Central memory CD8-positive, alpha-beta T cell (primary cell): ENCODE data around the gene POLR3E.
"Not testable (repeated sequence)": the region's sequence is repeated elsewhere in the genome, so short reads cannot be mapped to it uniquely, and the experiment has no call there.

ENCODE experiments used
- ATAC-seq: fragments of 150-1000 bp; cut with Tn5 transposase; replicated peaks from 2 replicates; pipeline ENCODE4 v1.10.0; 2022; ENCODE audit warnings: mild to moderate bottlenecking, moderate FRiP score, moderate number of reproducible peaks; ENCODE audit not compliant: poor library complexity, severe bottlenecking; ENCODE audit errors: extremely low read depth
- DNase-seq, 2 donors: peaks; one replicate each; pipeline ENCODE4 v3.0.0; 2021; ENCODE audit warnings: low spot score in 2 of 2
- H3K27ac Mint-ChIP-seq: one replicate; pipeline ENCODE4 v1.8.0; 2022; ENCODE audit warnings: low read depth, mild to moderate bottlenecking, moderate library complexity, mixed read lengths
- H3K27me3 Mint-ChIP-seq: one replicate; pipeline ENCODE4 v1.8.0; 2022; ENCODE audit warnings: mixed read lengths
- H3K36me3 Mint-ChIP-seq: one replicate; pipeline ENCODE4 v1.8.0; 2022; ENCODE audit warnings: mild to moderate bottlenecking, moderate library complexity, mixed read lengths; ENCODE audit not compliant: insufficient read depth
- H3K4me1 Mint-ChIP-seq: one replicate; pipeline ENCODE4 v1.8.0; 2022; ENCODE audit warnings: mixed read lengths
- H3K4me3 Mint-ChIP-seq: one replicate; pipeline ENCODE4 v1.8.0; 2022; ENCODE audit warnings: mild to moderate bottlenecking, moderate library complexity, mixed read lengths
- H3K9me3 Mint-ChIP-seq: one replicate; pipeline ENCODE4 v1.8.0; 2022; ENCODE audit warnings: mixed read lengths

The POLR3E gene

DNA sequence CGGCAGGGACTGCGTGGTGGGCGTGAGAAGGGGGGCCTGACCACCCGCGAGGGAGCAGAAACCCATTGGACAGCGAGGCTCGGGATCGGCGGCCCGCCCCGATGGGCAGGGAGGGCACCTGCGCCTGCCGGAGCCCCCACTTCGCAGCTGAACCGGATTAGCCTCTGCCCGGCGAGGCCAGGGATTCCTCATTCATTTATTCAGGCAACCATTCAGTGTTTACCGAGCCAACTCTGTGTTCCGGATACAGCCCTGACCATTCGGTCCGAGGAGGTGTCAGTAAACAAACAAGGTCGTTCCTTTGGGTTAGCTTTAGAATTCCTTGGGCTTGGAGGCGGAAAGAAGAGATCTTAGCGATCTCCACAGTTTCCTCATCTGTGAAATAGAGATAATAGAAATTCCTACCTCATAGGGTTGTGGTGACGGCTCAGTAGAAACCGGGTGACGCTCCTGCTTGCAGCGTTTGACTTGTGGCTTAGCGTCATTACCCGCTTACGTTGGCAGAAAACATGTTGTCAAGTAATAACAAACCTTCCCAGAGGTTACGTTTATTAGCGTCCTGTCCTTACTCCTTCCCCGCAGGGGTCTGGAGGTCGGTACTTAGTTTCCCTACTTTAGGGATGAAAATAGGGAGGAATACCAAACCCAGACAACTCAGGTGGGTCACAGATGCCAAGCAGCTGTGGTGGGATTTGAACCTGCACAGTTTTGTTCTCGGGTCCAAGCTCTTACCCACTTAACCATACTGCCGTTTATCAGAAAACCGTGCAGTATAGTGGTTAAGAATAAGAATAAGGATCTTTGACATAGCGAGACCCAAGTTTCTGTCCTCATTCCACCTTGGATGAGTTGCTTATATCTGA, 893 bp downstream of the POLR3E start:
- DNase-seq (peak; percentile 68 to 80), ATAC-seq (peak; percentile 64)
- no peaks in the 10 kb centered on the region for H3K9me3 Mint-ChIP-seq
- H3K4me3 Mint-ChIP-seq: peak overlapping the region; percentile 87
- no peaks in the 10 kb centered on the region for H3K27me3 Mint-ChIP-seq
- peaks cover 53% of the 10 kb centered on the region for H3K36me3 Mint-ChIP-seq
- peak overlapping the region; percentile 99 for H3K27ac Mint-ChIP-seq
- peaks cover 58% of the 10 kb centered on the region for H3K4me1 Mint-ChIP-seq

- H3K36me3 Mint-ChIP-seq: peaks cover 60% of the 10 kb centered on the region
- peak overlapping the region; percentile 99 for H3K27ac Mint-ChIP-seq
- no peaks in the 10 kb centered on the region for H3K9me3 Mint-ChIP-seq
- H3K4me3 Mint-ChIP-seq: peak overlapping the region; percentile 87
- no peaks in the 10 kb centered on the region for H3K27me3 Mint-ChIP-seq
- no peak for DNase-seq
- no peak for ATAC-seq
- peaks cover 62% of the 10 kb centered on the region for H3K4me1 Mint-ChIP-seq
Measured at GRCh38 chr16:22299036-22299435, 1.8 kb downstream of the POLR3E start.

DNA sequence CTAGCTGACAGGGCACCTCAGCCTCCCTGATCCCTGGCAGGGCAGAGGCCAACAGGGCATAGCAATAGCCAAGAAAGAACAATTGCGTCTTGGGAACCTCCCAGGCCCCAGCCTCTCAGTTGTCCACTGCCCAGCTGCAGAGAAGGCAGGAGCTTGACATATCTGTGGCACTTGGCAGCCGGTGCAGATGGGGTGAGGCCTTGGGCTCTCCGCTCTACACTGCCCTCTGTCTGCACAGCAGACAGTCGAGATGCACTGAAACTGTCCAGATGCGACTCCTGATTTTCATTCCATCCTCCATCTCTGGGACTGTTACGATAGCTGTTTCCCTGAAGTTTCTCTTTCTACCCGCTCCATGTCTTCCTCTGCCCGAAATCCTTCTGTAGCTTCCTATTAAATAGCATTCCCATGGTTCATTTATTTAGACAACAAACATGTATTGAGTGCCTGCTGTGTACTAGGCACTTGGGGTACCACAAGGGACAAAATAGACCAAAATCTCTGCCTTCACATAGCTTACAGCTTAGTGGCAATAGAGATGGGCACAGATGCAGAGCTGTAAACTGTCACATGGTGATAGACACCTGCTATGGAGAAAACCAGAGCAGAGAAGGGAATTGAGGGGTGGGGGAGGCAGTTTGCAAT, 3.3 kb downstream of the POLR3E start:
- DNase-seq (no peak), ATAC-seq (no peak)
- H3K36me3 Mint-ChIP-seq: peaks cover 66% of the 10 kb centered on the region
- peaks cover 74% of the 10 kb centered on the region for H3K4me1 Mint-ChIP-seq
- H3K27me3 Mint-ChIP-seq: no peaks in the 10 kb centered on the region
- H3K27ac Mint-ChIP-seq: no peak overlapping the region
- peak overlapping the region; percentile 8 for H3K4me3 Mint-ChIP-seq
- no peaks in the 10 kb centered on the region for H3K9me3 Mint-ChIP-seq

DNA sequence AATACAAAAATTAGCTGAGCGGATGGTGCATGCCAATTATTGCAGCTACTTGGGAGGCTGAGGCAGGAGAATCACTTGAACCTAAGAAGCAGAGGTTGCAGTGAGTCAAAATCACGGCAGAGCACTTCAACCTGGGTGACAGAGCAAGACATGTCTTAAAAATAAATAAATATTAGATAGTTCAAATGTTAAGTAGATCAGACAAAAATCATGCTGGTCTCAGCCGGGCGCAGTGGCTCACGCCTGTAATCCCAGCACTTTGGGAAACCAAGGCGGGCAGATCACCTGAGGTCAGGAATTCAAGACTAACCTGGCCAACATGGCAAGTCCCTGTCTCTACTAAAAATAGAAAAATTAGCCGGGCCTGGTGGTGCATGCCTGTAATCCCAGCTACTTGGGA, 4.2 kb downstream of the POLR3E start:
- H3K4me3 Mint-ChIP-seq, DNase-seq, H3K27ac Mint-ChIP-seq, ATAC-seq, H3K27me3 Mint-ChIP-seq, H3K9me3 Mint-ChIP-seq: not testable (repeated sequence)
- peaks cover 68% of the 10 kb centered on the region for H3K4me1 Mint-ChIP-seq
- H3K36me3 Mint-ChIP-seq: peaks cover 63% of the 10 kb centered on the region

GRCh38 chr16:22302776-22303363, 5.7 kb downstream of the POLR3E start:
- peaks cover 57% of the 10 kb centered on the region for H3K36me3 Mint-ChIP-seq
- H3K27me3 Mint-ChIP-seq: no peaks in the 10 kb centered on the region
- DNase-seq (no peak), ATAC-seq (no peak)
- H3K9me3 Mint-ChIP-seq: no peaks in the 10 kb centered on the region
- no peak overlapping the region for H3K4me3 Mint-ChIP-seq
- peaks cover 57% of the 10 kb centered on the region for H3K4me1 Mint-ChIP-seq
- no peak overlapping the region for H3K27ac Mint-ChIP-seq

DNA sequence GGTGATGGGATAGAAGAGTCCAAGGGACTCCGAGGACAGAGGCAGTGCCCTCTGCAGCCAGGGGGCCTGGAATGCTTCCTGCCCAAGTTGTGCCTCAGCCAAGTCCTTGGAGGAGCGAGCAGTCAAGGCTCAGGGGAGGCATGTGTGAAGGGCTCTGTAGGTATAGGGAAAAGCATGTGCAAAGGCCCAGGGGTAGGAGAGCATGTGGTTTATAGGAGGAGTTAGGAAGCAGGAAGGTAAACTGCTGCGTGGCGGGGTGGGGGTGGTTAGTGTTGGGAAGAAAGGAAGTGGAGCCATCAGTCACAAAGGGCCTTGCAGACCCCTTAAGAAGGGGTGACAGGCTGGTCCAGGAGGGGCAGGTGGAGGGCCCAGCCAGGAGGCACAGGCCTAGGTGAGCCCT, 7.2 kb downstream of the POLR3E start:
- no peak for DNase-seq
- Mint-ChIP-seq H3K36me3 (peaks cover 43% of the 10 kb centered on the region), H3K4me1 (peaks cover 43% of the 10 kb centered on the region), H3K27me3 (no peaks in the 10 kb centered on the region), H3K27ac (peak overlapping the region; percentile 54), H3K4me3 (no peak overlapping the region), H3K9me3 (no peaks in the 10 kb centered on the region)
- no peak for ATAC-seq

DNA sequence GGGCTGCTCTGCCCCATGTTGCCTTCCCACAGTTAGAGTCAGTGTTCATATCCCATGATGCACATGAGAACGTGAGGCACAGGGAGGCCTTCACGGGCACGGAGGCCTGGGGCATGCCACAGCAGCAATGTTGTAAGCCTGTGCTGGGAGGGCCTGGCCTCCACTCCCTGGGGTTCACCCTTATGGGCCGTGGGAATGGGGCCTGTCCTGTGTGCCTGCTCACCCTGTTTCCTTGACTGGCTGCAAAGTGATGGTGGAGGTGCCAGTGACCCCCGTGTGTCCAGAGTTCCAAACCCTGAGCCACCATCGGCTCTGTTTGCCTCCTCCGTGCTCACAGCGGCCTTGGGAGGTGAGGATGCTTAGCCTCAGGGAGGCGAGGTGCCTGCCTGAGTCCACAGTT, 9.6 kb downstream of the POLR3E start:
- H3K4me1 Mint-ChIP-seq: peaks cover 28% of the 10 kb centered on the region
- DNase-seq (no peak), ATAC-seq (no peak)
- H3K9me3 Mint-ChIP-seq: no peaks in the 10 kb centered on the region
- H3K27me3 Mint-ChIP-seq: no peaks in the 10 kb centered on the region
- H3K4me3 Mint-ChIP-seq: no peak overlapping the region
- H3K36me3 Mint-ChIP-seq: peaks cover 47% of the 10 kb centered on the region
- no peak overlapping the region for H3K27ac Mint-ChIP-seq

DNA sequence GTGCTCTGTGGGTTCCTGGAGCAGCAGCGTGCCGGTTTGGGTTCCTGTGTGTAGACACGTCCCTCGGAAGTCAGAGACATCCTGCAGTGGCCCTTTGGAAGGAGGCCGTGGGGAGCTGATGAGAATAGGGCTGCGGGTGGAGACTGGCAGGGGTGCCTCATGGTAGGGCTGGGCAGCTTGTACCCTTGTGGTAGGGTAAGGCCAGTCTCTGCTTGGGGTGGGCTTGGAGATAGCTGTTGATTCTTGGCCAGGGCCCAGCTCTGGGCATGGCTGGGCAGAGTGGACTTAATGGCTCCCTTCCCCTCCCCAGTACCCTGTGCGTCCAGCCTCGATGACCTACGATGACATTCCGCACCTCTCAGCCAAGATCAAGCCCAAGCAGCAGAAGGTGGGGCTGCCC, 10.6 kb downstream of the POLR3E start:
- H3K27ac Mint-ChIP-seq: no peak overlapping the region
- DNase-seq (no peak), ATAC-seq (no peak)
- H3K4me3 Mint-ChIP-seq: no peak overlapping the region
- no peaks in the 10 kb centered on the region for H3K9me3 Mint-ChIP-seq
- no peaks in the 10 kb centered on the region for H3K27me3 Mint-ChIP-seq
- peaks cover 47% of the 10 kb centered on the region for H3K36me3 Mint-ChIP-seq
- H3K4me1 Mint-ChIP-seq: peaks cover 20% of the 10 kb centered on the region

DNA sequence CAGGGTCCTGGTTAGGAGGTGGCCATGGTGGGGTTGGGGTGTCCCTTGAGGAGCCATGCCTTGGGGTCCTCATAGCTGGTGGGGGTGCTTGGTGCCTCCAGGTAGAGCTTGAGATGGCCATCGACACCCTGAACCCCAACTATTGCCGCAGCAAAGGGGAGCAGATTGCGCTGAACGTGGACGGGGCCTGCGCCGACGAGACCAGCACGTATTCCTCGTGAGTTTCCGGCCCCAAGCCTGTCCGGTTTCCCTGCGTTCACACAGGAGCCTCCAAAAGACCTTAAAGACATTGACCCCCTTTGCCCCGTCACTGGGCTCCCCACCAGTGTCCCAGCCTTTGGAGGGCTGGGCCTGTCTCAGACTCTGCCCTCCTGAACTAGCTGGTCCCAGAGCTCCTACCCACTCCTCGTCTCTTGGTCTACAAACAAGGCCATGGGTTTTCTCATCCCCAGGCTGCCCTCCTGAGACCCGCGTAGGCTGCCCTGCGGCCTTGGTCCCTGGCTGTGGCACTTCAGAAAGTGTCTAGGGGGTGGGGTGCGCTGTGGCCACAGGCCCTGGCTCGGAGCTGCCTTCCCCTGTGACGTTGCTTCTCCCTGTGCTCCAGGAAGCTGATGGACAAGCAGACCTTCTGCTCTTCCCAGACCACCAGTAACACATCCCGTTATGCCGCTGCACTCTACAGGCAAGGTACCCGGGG, 11.8 kb downstream of the POLR3E start:
- ATAC-seq (no peak), DNase-seq (no peak)
- Mint-ChIP-seq H3K27me3 (no peaks in the 10 kb centered on the region), H3K9me3 (no peaks in the 10 kb centered on the region), H3K27ac (peak overlapping the region; percentile 32), H3K36me3 (peaks cover 47% of the 10 kb centered on the region), H3K4me1 (peaks cover 17% of the 10 kb centered on the region), H3K4me3 (no peak overlapping the region)

DNA sequence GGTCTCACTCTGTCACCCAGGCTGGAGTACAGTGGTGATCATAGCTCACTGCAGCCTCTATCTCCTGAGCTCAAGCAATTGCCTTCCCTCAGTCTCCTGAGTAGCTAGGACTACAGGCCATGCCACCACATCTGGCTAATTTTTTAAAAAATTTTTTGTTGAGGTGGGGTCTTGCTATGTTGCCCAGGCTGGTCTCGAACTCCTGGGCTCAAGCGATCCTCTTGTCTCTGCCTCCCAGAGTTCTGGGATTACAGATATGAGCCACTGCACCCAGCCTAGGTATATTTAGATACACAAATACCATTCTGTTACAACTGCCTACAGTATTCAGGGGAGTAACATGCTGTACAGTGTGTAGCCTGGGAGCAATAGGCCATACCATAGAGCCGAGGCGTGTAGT, 14.3 kb downstream of the POLR3E start:
- Mint-ChIP-seq H3K27ac (no peak overlapping the region), H3K4me3 (no peak overlapping the region), H3K4me1 (peaks cover 6% of the 10 kb centered on the region)

DNA sequence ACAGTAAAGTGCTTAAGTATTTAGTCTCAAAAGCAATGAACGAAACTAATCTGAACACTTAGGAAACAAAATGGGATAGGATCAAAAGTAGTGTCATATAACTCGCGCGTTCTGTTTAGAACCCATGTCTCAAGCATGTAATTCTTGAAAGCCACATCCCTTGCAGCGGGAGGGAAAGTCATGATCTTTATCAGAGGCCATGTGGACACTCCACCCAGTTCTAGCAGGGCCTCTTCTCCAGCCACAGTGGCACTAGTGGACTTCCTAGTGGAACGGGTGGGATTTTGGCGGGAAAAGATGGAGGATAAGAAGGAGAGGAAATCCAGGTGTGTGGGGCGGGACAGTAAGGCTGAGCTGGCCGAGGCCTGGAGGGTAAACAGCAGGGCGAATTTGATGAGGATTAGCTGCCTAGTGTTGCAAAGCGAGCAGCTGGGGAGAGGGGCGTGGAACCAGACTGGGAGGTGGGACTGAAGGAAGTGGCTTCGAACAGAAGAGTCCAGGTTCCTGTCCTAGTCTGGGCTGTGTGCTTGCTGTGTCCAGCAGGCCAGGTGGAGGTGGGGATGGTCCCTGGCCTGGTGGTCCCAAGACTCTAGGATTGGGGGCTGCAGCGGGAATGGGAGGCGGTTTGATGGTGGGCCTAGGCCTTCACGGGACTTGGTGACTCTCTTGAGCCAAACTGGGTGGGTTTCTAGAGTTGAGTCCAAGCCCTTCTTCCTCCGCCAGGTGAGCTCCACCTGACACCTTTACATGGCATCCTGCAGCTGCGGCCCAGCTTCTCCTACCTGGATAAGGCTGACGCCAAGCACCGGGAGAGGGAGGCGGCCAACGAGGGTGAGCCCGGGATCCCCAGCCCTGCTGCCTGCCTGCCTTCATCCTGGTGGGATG, 15.9 kb downstream of the POLR3E start:
- ATAC-seq (no peak), DNase-seq (no peak)
- no peaks in the 10 kb centered on the region for H3K27me3 Mint-ChIP-seq
- no peaks in the 10 kb centered on the region for H3K9me3 Mint-ChIP-seq
- H3K27ac Mint-ChIP-seq: no peak overlapping the region
- H3K4me1 Mint-ChIP-seq: peaks cover 6% of the 10 kb centered on the region
- peaks cover 56% of the 10 kb centered on the region for H3K36me3 Mint-ChIP-seq
- H3K4me3 Mint-ChIP-seq: no peak overlapping the region

More for the DNA sequence above, 14.3 kb downstream of the POLR3E start:
- Mint-ChIP-seq H3K9me3 (no peaks in the 10 kb centered on the region), H3K27me3 (no peaks in the 10 kb centered on the region), H3K36me3 (peaks cover 53% of the 10 kb centered on the region)
- ATAC-seq (no peak), DNase-seq (no peak)
